Transverse colon (tissue), 4 donors: ENCODE data around the gene MYRF. TPM values are rescaled to one million over a fixed set of nuclear protein-coding genes. Genes with fewer than 3 reads are reported as not detected.

Experiments used
- DNase-seq: peaks from one replicate; pipeline ENCODE4 v3.0.0-alpha.2; 2019
- H3K27ac ChIP-seq, 4 donors: fragments of 200-600 bp; sonication (generic); 2 replicates each; pipeline ENCODE4 v1.5.1; 2016 to 2018; ENCODE audit warnings: inconsistent platforms in 4 of 4
- H3K27me3 ChIP-seq: fragments of 200-600 bp; sonication (generic); 2 replicates; pipeline ENCODE4 v1.5.1; 2017; ENCODE audit warnings: inconsistent platforms
- H3K36me3 ChIP-seq, 4 donors: fragments of 200-600 bp; sonication (generic); 2 replicates each; pipeline ENCODE4 v1.5.1; 2017 to 2019; ENCODE audit warnings: inconsistent platforms in 4 of 4
- H3K4me1 ChIP-seq, 4 donors: fragments of 200-600 bp; sonication (generic); 2 replicates each; pipeline ENCODE4 v1.5.1; 2017 to 2020; ENCODE audit warnings: inconsistent platforms in 4 of 4
- H3K4me3 ChIP-seq, 4 donors: fragments of 200-600 bp; sonication (generic); 1 replicate in 1 of 4; 2 replicates in 3 of 4; pipeline versions ENCODE4 v1.5.1 to v1.6.1; 2017 to 2019; ENCODE audit warnings: inconsistent platforms in 4 of 4
- H3K9me3 ChIP-seq, 2 donors: fragments of 200-600 bp; sonication (generic); 2 replicates each; pipeline ENCODE4 v1.5.1; 2017 to 2019; ENCODE audit warnings: inconsistent platforms in 2 of 2
- EP300 ChIP-seq: sonication (generic); formaldehyde crosslinking; IDR thresholded peaks from one replicate; pipeline ENCODE4 v1.6.1; 2017; ENCODE audit warnings: antibody characterized with exemption, low read depth
- POLR2A ChIP-seq: fragments of 450-650 bp; IDR thresholded peaks from one replicate; pipeline ENCODE4 v1.6.1; 2016; ENCODE audit warnings: antibody characterized with exemption, mild to moderate bottlenecking, moderate library complexity
- POLR2AphosphoS5 ChIP-seq, 3 donors: sonication (generic); formaldehyde crosslinking; IDR thresholded peaks; one replicate each; pipeline ENCODE4 v1.6.1; 2016; ENCODE audit warnings: antibody characterized with exemption in 3 of 3
- WGBS, 2 donors: methylation state at CpG; one replicate each; pipeline ENCODE4 v1.1.5; 2018; ENCODE audit warnings: low coverage in 1 of 2; 5-methylcytosine and 5-hydroxymethylcytosine counted together
- in situ Hi-C, 4 donors: fragments of 200-750 bp; cut with MboI; loops; one replicate each; pipeline versions ENCODE4 v1.15.0 to v1.15.1; 2017; ENCODE audit warnings: low sequenced_read_pairs in 3 of 4, low pct_ligation_motif_present in 1 of 4, low pct_unique_long_range_greater_than_20kb in 1 of 4
- intact Hi-C: fragments of 100-400 bp; cut with DNase I; formaldehyde crosslinking; loops from one replicate; pipeline ENCODE4 v1.15.1; 2023; ENCODE audit warnings: low total_unique reads
- total RNA-seq, 4 donors: library from RNA; depleted of rRNA; stranded (reverse); fragments of >200 nt; gene quantifications; one replicate each; pipeline ENCODE4 v1.1.0, GENCODE V29; 2016
- TF ChIP-seq, protein P1 (sequence below), 5 experiments: fragments of 200-600 bp in 3 of 5; fragments of 450-650 bp in 2 of 5; sonication (generic) in 3 of 5; IDR thresholded peaks; 1 replicate in 2 of 5; 2 replicates in 3 of 5; pipeline ENCODE4 v1.5.1; 2016 to 2017; ENCODE audit warnings: antibody characterized with exemption in 5 of 5, inconsistent platforms in 3 of 5, mild to moderate bottlenecking in 2 of 5, moderate library complexity in 1 of 5

MYRF gene
- total RNA-seq, 4 donors from 2014 or later, result 2.0 to 14.2 (median 10.7) TPM

DNA sequence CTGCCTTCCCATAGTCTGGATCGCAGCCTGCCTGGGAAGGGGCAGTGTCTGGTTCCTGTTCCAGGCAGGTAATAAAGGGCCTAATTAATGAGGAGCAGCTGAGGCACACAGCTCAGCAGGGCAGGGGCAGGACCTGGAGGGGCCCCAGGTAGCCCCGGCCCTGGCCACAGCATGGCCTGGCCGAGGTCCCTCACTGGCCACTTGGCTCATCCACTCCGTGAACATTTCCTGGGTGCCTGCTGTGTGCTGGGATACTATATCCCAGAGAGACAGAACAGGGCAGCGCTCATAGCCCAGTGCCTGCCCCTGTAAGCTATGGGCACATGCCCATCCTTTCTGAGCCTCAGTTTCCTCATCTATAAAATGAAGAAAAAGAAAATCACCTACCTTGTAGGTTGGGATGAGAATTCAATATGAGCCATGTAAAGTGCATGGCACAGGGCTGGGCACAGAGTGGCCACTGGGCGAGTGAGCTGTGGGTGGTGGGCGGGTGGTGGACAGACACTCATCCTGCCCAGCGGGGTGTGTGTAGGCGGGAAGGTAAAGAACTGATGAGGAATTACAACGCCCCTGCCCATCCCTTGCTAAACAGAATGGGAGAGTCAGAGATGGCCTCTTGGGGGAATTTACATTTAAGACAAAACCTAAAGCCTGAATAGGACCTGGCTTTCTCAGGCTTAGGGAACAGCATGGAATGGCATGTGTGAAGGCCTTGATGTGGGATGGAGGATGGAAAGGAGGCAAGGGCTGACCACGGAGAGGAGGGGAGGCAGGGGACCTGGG is 9.2 kb downstream of the MYRF start:
- no peaks in the 10 kb centered on the region for H3K27me3 ChIP-seq
- DNase-seq, result no peak
- H3K4me3 ChIP-seq, result no peak overlapping the region
- H3K36me3 ChIP-seq, result no peaks in the 10 kb centered on the region
- peaks cover 0 to 9% (median 7%) of the 10 kb centered on the region in 4 donors for H3K4me1 ChIP-seq
- intact Hi-C loops (no loop called here), in situ Hi-C loops (no loop called here)
- H3K27ac ChIP-seq, result no peak overlapping the region
- TF ChIP-seq POLR2AphosphoS5 (IDR thresholded peaks at IDR 0.05) (no peak), POLR2A (no peak), EP300 (no peak)
- TF ChIP-seq, protein P1, sequence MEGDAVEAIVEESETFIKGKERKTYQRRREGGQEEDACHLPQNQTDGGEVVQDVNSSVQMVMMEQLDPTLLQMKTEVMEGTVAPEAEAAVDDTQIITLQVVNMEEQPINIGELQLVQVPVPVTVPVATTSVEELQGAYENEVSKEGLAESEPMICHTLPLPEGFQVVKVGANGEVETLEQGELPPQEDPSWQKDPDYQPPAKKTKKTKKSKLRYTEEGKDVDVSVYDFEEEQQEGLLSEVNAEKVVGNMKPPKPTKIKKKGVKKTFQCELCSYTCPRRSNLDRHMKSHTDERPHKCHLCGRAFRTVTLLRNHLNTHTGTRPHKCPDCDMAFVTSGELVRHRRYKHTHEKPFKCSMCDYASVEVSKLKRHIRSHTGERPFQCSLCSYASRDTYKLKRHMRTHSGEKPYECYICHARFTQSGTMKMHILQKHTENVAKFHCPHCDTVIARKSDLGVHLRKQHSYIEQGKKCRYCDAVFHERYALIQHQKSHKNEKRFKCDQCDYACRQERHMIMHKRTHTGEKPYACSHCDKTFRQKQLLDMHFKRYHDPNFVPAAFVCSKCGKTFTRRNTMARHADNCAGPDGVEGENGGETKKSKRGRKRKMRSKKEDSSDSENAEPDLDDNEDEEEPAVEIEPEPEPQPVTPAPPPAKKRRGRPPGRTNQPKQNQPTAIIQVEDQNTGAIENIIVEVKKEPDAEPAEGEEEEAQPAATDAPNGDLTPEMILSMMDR (IDR thresholded peaks at IDR 0.05), result no peak
- 76 to 81% methylated on average over 4 to 11 of the region's 11 CpGs for WGBS, 2 donors
- H3K9me3 ChIP-seq, result no peaks in the 10 kb centered on the region

DNA sequence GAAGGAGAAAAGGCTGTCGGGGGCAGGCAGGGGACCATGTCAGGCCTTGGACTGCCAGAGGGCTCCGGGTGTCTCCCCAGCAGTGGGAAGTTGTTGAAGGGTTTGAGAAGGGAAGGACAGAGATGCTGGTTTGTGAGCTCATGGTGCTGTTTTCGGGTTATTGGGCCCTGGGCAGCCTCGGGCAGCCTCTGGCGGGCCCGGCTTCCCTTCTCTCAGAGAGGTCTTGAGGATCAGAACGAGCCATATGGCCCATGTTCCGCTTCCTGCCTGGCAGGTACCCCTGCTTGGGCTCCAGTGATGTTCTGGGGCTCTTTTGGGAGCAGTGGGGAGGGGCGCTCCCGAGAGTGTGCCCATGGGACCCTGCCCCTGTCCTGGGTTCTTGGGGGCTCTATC is 9.8 kb downstream of the MYRF start:
- intact Hi-C loops, result no loop called here
- in situ Hi-C loops, result no loop called here
- Histone ChIP-seq H3K4me3 (no peak overlapping the region), H3K9me3 (no peaks in the 10 kb centered on the region), H3K27me3 (no peaks in the 10 kb centered on the region), H3K4me1 (peaks cover 0 to 4% (median 1%) of the 10 kb centered on the region in 4 donors), H3K27ac (no peak overlapping the region), H3K36me3 (no peaks in the 10 kb centered on the region)
- WGBS, 2 donors, result 64 to 71% methylated on average over 1 to 10 of the region's 10 CpGs
- DNase-seq, result no peak
- no peak for TF ChIP-seq POLR2A
- TF ChIP-seq, protein P1 (IDR thresholded peaks at IDR 0.05), result no peak
- no peak for TF ChIP-seq EP300
- no peak for TF ChIP-seq POLR2AphosphoS5 (IDR thresholded peaks at IDR 0.05)

GRCh38 chr11:61762798-61763197 is 10.4 kb downstream of the MYRF start:
- Histone ChIP-seq H3K27me3 (no peaks in the 10 kb centered on the region), H3K4me3 (no peak overlapping the region), H3K36me3 (no peaks in the 10 kb centered on the region), H3K4me1 (no peaks in the 10 kb centered on the region), H3K27ac (no peak overlapping the region), H3K9me3 (no peaks in the 10 kb centered on the region)
- in situ Hi-C loops (no loop called here), intact Hi-C loops (no loop called here)
- TF ChIP-seq POLR2AphosphoS5 (IDR thresholded peaks at IDR 0.05), result no peak
- no peak for TF ChIP-seq EP300
- TF ChIP-seq POLR2A, result no peak
- TF ChIP-seq, protein P1 (IDR thresholded peaks at IDR 0.05), result no peak
- 69% methylated on average over 15 of the region's 15 CpGs; no CpG with 5 or more reads in 1 of the 2 donors for whole genome bisulfite sequencing, 2 donors
- no peak for DNase-seq

DNA sequence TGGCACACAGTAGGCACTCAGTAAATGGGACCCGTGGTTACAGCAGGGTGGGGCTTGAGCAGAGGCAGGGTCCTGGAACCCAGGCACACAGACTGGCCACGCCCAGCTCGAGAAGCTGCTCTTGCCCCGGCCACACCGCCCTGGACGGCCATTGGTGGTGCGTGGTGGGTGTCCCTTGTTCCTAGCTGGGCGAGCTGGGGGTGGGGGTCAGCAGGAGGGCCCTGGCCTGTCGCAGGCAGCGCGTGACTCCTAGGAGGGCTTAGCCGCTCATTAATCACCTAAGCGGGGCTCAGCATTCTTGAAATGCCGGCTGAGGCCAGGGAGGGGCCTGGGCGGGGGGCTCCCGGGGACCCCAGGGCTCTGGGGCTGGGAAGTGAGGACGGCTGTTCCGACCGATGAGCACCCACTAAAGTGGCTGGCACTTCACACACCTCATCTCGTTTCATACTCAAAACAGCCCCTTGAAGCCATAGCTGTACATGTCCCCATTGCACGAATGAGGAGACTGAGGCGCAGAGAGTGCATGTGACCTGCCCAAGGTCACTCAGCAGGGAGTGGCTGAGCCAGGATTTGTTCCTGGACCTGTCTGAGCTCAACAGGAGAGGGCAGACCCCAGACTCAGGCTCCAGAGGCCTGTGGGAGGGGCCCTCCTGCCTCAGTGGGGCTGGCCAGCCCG is 11.6 kb downstream of the MYRF start:
- intact Hi-C loops, result no loop called here
- H3K4me1 ChIP-seq, result no peaks in the 10 kb centered on the region
- TF ChIP-seq, protein P1 (IDR thresholded peaks at IDR 0.05), result no peak
- TF ChIP-seq POLR2A, result no peak
- in situ Hi-C loops, result no loop called here
- no peaks in the 10 kb centered on the region for H3K27me3 ChIP-seq
- no peak overlapping the region for H3K4me3 ChIP-seq
- no peak overlapping the region for H3K27ac ChIP-seq
- no peak for DNase-seq
- 40 to 87% methylated on average over 1 to 23 of the region's 23 CpGs for WGBS, 2 donors
- H3K36me3 ChIP-seq, result no peaks in the 10 kb centered on the region
- H3K9me3 ChIP-seq, result no peaks in the 10 kb centered on the region
